Immature natural killer cell (primary cell): Measurements from ENCODE around the gene TEKT5. TPM values are rescaled to one million over a fixed set of nuclear protein-coding genes. Genes with fewer than 3 reads are reported as not detected.

Experiments used
- DNase-seq, 3 donors: peaks; one replicate each; pipeline ENCODE4 v3.0.0; 2022; ENCODE audit warnings: mixed read lengths in 1 of 3
- H3K27ac Mint-ChIP-seq, 6 donors: one replicate each; pipeline ENCODE4 v1.8.0; 2020; ENCODE audit warnings: mixed read lengths in 6 of 6, mild to moderate bottlenecking in 5 of 6, inconsistent platforms in 4 of 6, moderate library complexity in 3 of 6
- H3K27me3 Mint-ChIP-seq, 3 donors: one replicate each; pipeline ENCODE4 v1.8.0; 2020 to 2021; ENCODE audit warnings: low read depth in 3 of 3, mild to moderate bottlenecking in 3 of 3, mixed read lengths in 3 of 3, moderate library complexity in 3 of 3, inconsistent platforms in 1 of 3
- H3K36me3 Mint-ChIP-seq, 3 donors: one replicate each; pipeline ENCODE4 v1.8.0; 2020; ENCODE audit warnings: mixed read lengths in 3 of 3, inconsistent platforms in 2 of 3, mild to moderate bottlenecking in 2 of 3
- H3K4me1 Mint-ChIP-seq, 2 donors: one replicate each; pipeline ENCODE4 v1.8.0; 2020; ENCODE audit warnings: inconsistent platforms in 2 of 2, mild to moderate bottlenecking in 2 of 2, mixed read lengths in 2 of 2, moderate library complexity in 1 of 2
- H3K4me3 Mint-ChIP-seq, 5 donors: one replicate each; pipeline ENCODE4 v1.8.0; 2020; ENCODE audit warnings: mild to moderate bottlenecking in 5 of 5, mixed read lengths in 5 of 5, inconsistent platforms in 3 of 5, moderate library complexity in 3 of 5
- H3K9me3 Mint-ChIP-seq, 6 donors: one replicate each; pipeline ENCODE4 v1.8.0; 2020; ENCODE audit warnings: mild to moderate bottlenecking in 6 of 6, mixed read lengths in 6 of 6, inconsistent platforms in 4 of 6, moderate library complexity in 3 of 6
- polyA plus RNA-seq, 3 donors: library from polyadenylated mRNA; unstranded; fragments of 300-500 nt; fragmentation: Illumina TruSeq; gene quantifications; one replicate each; pipeline ENCODE4 v1.2.3, GENCODE V29; 2021

Gene TEKT5
- polyA plus RNA-seq, 3 donors from 2014 or later: not detected

- Mint-ChIP-seq H3K9me3 (peaks cover 0 to under 1% (median 0%) of the 10 kb centered on the region in 6 donors), H3K4me1 (no peaks in the 10 kb centered on the region), H3K27me3 (peaks cover 0 to 3% (median 0%) of the 10 kb centered on the region in 3 donors), H3K36me3 (no peaks in the 10 kb centered on the region), H3K4me3 (no peak overlapping the region), H3K27ac (no peak overlapping the region)
- DNase-seq: no peak
Observed at GRCh38 chr16:10728003-10728887, 33.5 kb upstream of the TEKT5 start.

GRCh38 chr16:10708969-10709368, 14.2 kb upstream of the TEKT5 start:
- Mint-ChIP-seq H3K9me3 (no peaks in the 10 kb centered on the region), H3K36me3 (no peaks in the 10 kb centered on the region), H3K27ac (no peak overlapping the region), H3K27me3 (peaks cover 0 to 17% (median 0%) of the 10 kb centered on the region in 3 donors), H3K4me3 (no peak overlapping the region), H3K4me1 (no peaks in the 10 kb centered on the region)
- no peak for DNase-seq

GRCh38 chr16:10699756-10700155, 5.0 kb upstream of the TEKT5 start:
- H3K9me3 Mint-ChIP-seq: no peaks in the 10 kb centered on the region
- H3K27me3 Mint-ChIP-seq: peaks cover 0 to 9% (median 1%) of the 10 kb centered on the region in 3 donors
- no peak overlapping the region for H3K27ac Mint-ChIP-seq
- no peak overlapping the region for H3K4me3 Mint-ChIP-seq
- DNase-seq: no peak
- H3K4me1 Mint-ChIP-seq: no peaks in the 10 kb centered on the region
- no peaks in the 10 kb centered on the region for H3K36me3 Mint-ChIP-seq

- no peak overlapping the region for H3K4me3 Mint-ChIP-seq
- no peak overlapping the region for H3K27ac Mint-ChIP-seq
- H3K27me3 Mint-ChIP-seq: peaks cover 2 to 20% (median 3%) of the 10 kb centered on the region in 3 donors
Observed at GRCh38 chr16:10694306-10694705, 424 bp downstream of the TEKT5 start.

GRCh38 chr16:10693889-10694288, 841 bp downstream of the TEKT5 start:
- DNase-seq: no peak
- Mint-ChIP-seq H3K9me3 (no peaks in the 10 kb centered on the region), H3K27ac (no peak overlapping the region), H3K4me3 (no peak overlapping the region), H3K27me3 (peaks cover 2 to 20% (median 3%) of the 10 kb centered on the region in 3 donors), H3K4me1 (no peaks in the 10 kb centered on the region), H3K36me3 (no peaks in the 10 kb centered on the region)

More at GRCh38 chr16:10694306-10694705, 424 bp downstream of the TEKT5 start:
- Mint-ChIP-seq H3K4me1 (no peaks in the 10 kb centered on the region), H3K9me3 (no peaks in the 10 kb centered on the region), H3K36me3 (no peaks in the 10 kb centered on the region)
- no peak for DNase-seq

GRCh38 chr16:10692470-10692869, 2.3 kb downstream of the TEKT5 start:
- no peak overlapping the region for H3K4me3 Mint-ChIP-seq
- no peaks in the 10 kb centered on the region for H3K36me3 Mint-ChIP-seq
- H3K27me3 Mint-ChIP-seq: peaks cover 3 to 20% (median 5%) of the 10 kb centered on the region in 3 donors
- H3K9me3 Mint-ChIP-seq: no peaks in the 10 kb centered on the region
- no peaks in the 10 kb centered on the region for H3K4me1 Mint-ChIP-seq
- no peak overlapping the region for H3K27ac Mint-ChIP-seq
- no peak for DNase-seq

GRCh38 chr16:10688726-10689125, 6.0 kb downstream of the TEKT5 start:
- Mint-ChIP-seq H3K9me3 (no peaks in the 10 kb centered on the region), H3K4me3 (no peak overlapping the region), H3K4me1 (no peaks in the 10 kb centered on the region), H3K27me3 (peaks cover 5 to 11% (median 6%) of the 10 kb centered on the region in 3 donors), H3K36me3 (no peaks in the 10 kb centered on the region), H3K27ac (no peak overlapping the region)
- DNase-seq: no peak

- Mint-ChIP-seq H3K27me3 (peaks cover 5 to 11% (median 6%) of the 10 kb centered on the region in 3 donors), H3K36me3 (no peaks in the 10 kb centered on the region), H3K27ac (no peak overlapping the region), H3K4me3 (no peak overlapping the region), H3K9me3 (no peaks in the 10 kb centered on the region), H3K4me1 (no peaks in the 10 kb centered on the region)
- no peak for DNase-seq
Observed at GRCh38 chr16:10688291-10688690, 6.4 kb downstream of the TEKT5 start.

- no peak overlapping the region for H3K27ac Mint-ChIP-seq
- no peak overlapping the region for H3K4me3 Mint-ChIP-seq
- peaks cover 3 to 7% (median 6%) of the 10 kb centered on the region in 3 donors for H3K27me3 Mint-ChIP-seq
- no peak for DNase-seq
- no peaks in the 10 kb centered on the region for H3K9me3 Mint-ChIP-seq
- H3K36me3 Mint-ChIP-seq: no peaks in the 10 kb centered on the region
- no peaks in the 10 kb centered on the region for H3K4me1 Mint-ChIP-seq
Observed at GRCh38 chr16:10685709-10686108, 9.0 kb downstream of the TEKT5 start.

- peaks cover 3 to 6% (median 4%) of the 10 kb centered on the region in 3 donors for H3K27me3 Mint-ChIP-seq
- no peaks in the 10 kb centered on the region for H3K4me1 Mint-ChIP-seq
- no peak overlapping the region for H3K27ac Mint-ChIP-seq
- DNase-seq: no peak
- H3K9me3 Mint-ChIP-seq: no peaks in the 10 kb centered on the region
- no peaks in the 10 kb centered on the region for H3K36me3 Mint-ChIP-seq
- no peak overlapping the region for H3K4me3 Mint-ChIP-seq
Observed at GRCh38 chr16:10684511-10685151, 10.1 kb downstream of the TEKT5 start.

- no peak for DNase-seq
- no peaks in the 10 kb centered on the region for H3K36me3 Mint-ChIP-seq
- H3K4me1 Mint-ChIP-seq: no peaks in the 10 kb centered on the region
- no peak overlapping the region for H3K4me3 Mint-ChIP-seq
- H3K9me3 Mint-ChIP-seq: no peaks in the 10 kb centered on the region
- H3K27me3 Mint-ChIP-seq: peaks cover 3 to 6% (median 5%) of the 10 kb centered on the region in 3 donors
- H3K27ac Mint-ChIP-seq: no peak overlapping the region
Observed at GRCh38 chr16:10683170-10683569, 11.6 kb downstream of the TEKT5 start.

- Mint-ChIP-seq H3K27ac (no peak overlapping the region), H3K4me3 (no peak overlapping the region), H3K36me3 (no peaks in the 10 kb centered on the region), H3K27me3 (peaks cover 1 to 6% (median 5%) of the 10 kb centered on the region in 3 donors), H3K4me1 (no peaks in the 10 kb centered on the region), H3K9me3 (no peaks in the 10 kb centered on the region)
- DNase-seq: no peak
Observed at GRCh38 chr16:10682604-10683003, 12.1 kb downstream of the TEKT5 start.

- no peak overlapping the region for H3K4me3 Mint-ChIP-seq
- H3K36me3 Mint-ChIP-seq: no peaks in the 10 kb centered on the region
- DNase-seq: no peak
- H3K4me1 Mint-ChIP-seq: no peaks in the 10 kb centered on the region
- H3K27ac Mint-ChIP-seq: no peak overlapping the region
- H3K27me3 Mint-ChIP-seq: peaks cover 1 to 6% (median 4%) of the 10 kb centered on the region in 3 donors
- H3K9me3 Mint-ChIP-seq: no peaks in the 10 kb centered on the region
Observed at GRCh38 chr16:10681310-10682308, 13.1 kb downstream of the TEKT5 start.
